Fibroblast of the aortic adventitia (primary cell): ENCODE data around the gene OR6C2. TPM values are rescaled to one million over a fixed set of nuclear protein-coding genes. Genes with fewer than 3 reads are reported as not detected.
"Not testable (repeated sequence)": the region's sequence is repeated elsewhere in the genome, so short reads cannot be mapped to it uniquely, and the experiment has no call there.

ENCODE experiments used
- DNase-seq: peaks from one replicate; pipeline ENCODE4 v3.0.0-alpha.2; 2010; ENCODE audit warnings: low read depth
- H3K4me3 ChIP-seq: 2 replicates; pipeline ENCODE4 v1.5.1; 2011; ENCODE audit warnings: low read depth, mild to moderate bottlenecking, control low read depth, low read length, moderate library complexity
- CTCF ChIP-seq: IDR thresholded peaks from 2 replicates; pipeline ENCODE4 v1.5.1; 2011; ENCODE audit warnings: mild to moderate bottlenecking, low read length, control low read depth, inconsistent platforms; ENCODE audit not compliant: insufficient read depth
- total RNA-seq: library from RNA; depleted of rRNA; stranded (reverse); fragments of >200 nt; gene quantifications from 2 replicates; pipeline ENCODE4 v1.2.3, GENCODE V29; 2012; ENCODE audit warnings: low replicate concordance

OR6C2 gene
- total RNA-seq, result not detected in 2 replicates

GRCh38 chr12:55443776-55444175 lies at the start of gene OR6C2:
Gene OR6C2 (plus strand): TSS chr12:55444076. CDS start chr12:55452214, 8,138 bp downstream.
- TF ChIP-seq CTCF, result no peak
- H3K4me3 ChIP-seq, result no peak within 1 kb of the TSS
- no peak for DNase-seq

- DNase-seq, result no peak
Observed at GRCh38 chr12:55396326-55396725, 47.5 kb upstream of the OR6C2 start.

GRCh38 chr12:55400229-55400628 lies 43.6 kb upstream of the OR6C2 start, which contains the start of gene OR6C65:
Gene OR6C65 (plus strand): TSS chr12:55400529. CDS start chr12:55400529, 0 bp downstream.
- TF ChIP-seq CTCF, result no peak
- no peak within 1 kb of the TSS for H3K4me3 ChIP-seq
- no peak for DNase-seq

More at GRCh38 chr12:55396326-55396725, 47.5 kb upstream of the OR6C2 start:
- no peak overlapping the region for H3K4me3 ChIP-seq
- TF ChIP-seq CTCF, result no peak

- H3K4me3 ChIP-seq, result no peak overlapping the region
- no peak for DNase-seq
- TF ChIP-seq CTCF, result no peak
Observed at GRCh38 chr12:55407866-55408265, 36.0 kb upstream of the OR6C2 start.

GRCh38 chr12:55409133-55409532 lies 34.7 kb upstream of the OR6C2 start:
- DNase-seq, H3K4me3 ChIP-seq: not testable (repeated sequence)

GRCh38 chr12:55412138-55412537 lies 31.7 kb upstream of the OR6C2 start:
- not testable (repeated sequence) for H3K4me3 ChIP-seq, DNase-seq

- not testable (repeated sequence) for DNase-seq, H3K4me3 ChIP-seq
Observed at GRCh38 chr12:55413498-55414388, 30.1 kb upstream of the OR6C2 start.

GRCh38 chr12:55414396-55414823 lies 29.5 kb upstream of the OR6C2 start:
- not testable (repeated sequence) for DNase-seq, H3K4me3 ChIP-seq

GRCh38 chr12:55414889-55415288 lies 29.0 kb upstream of the OR6C2 start:
- H3K4me3 ChIP-seq, DNase-seq: not testable (repeated sequence)
